ENCODE results near the gene TTC7B.

- no peak for TF ChIP-seq POLR2A (IDR thresholded peaks at IDR 0.05; ENCODE audit: extremely low read depth, insufficient read length)
- TF ChIP-seq, protein P1, sequence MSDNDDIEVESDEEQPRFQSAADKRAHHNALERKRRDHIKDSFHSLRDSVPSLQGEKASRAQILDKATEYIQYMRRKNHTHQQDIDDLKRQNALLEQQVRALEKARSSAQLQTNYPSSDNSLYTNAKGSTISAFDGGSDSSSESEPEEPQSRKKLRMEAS (IDR thresholded peaks at IDR 0.05; ENCODE audit: low read depth, low read length): no peak
These were observed 9.2 kb downstream of the TTC7B start for GRCh38 chr14:90807060-90807459.

Data from NB4 (cell line).